Measurements from ENCODE around the gene DRC1. TPM values are rescaled to one million over a fixed set of nuclear protein-coding genes. Genes with fewer than 3 reads are reported as not detected.

Gene DRC1
- polyA plus RNA-seq, 1 experiment: 0.05 TPM

DNA sequence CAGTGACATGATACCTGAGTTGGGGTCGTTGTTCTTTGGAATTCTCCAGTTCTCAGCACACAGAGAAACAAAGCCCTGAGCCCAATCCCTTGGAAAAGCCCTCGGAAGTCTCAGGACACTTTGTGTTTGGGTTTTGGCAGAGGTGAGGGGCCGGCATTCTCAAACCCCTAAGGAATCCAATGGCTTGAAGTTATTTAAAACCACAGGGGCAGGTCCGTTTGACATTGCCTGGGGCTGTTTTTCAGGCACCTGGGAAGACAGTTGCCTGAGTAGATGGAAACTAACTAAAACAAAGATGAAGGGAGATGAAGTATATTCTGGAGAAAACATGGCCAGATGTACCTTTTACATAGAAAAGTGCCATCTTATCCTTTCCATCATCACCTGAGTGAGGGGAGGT is 98.7 kb downstream of the DRC1 start:
- POLR2A ChIA-PET: no interaction called here
- TF ChIP-seq, protein P1, sequence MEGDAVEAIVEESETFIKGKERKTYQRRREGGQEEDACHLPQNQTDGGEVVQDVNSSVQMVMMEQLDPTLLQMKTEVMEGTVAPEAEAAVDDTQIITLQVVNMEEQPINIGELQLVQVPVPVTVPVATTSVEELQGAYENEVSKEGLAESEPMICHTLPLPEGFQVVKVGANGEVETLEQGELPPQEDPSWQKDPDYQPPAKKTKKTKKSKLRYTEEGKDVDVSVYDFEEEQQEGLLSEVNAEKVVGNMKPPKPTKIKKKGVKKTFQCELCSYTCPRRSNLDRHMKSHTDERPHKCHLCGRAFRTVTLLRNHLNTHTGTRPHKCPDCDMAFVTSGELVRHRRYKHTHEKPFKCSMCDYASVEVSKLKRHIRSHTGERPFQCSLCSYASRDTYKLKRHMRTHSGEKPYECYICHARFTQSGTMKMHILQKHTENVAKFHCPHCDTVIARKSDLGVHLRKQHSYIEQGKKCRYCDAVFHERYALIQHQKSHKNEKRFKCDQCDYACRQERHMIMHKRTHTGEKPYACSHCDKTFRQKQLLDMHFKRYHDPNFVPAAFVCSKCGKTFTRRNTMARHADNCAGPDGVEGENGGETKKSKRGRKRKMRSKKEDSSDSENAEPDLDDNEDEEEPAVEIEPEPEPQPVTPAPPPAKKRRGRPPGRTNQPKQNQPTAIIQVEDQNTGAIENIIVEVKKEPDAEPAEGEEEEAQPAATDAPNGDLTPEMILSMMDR (IDR thresholded peaks at IDR 0.05; ENCODE audit: insufficient read depth, low read depth, low read length): no peak
- Histone ChIP-seq H3K36me3 (ENCODE audit: control insufficient read depth, insufficient read depth, low read length) (no peaks in the 10 kb centered on the region), H3K4me3 (ENCODE audit: low read depth, low read length) (no peak overlapping the region), H3K27me3 (ENCODE audit: control insufficient read depth, insufficient read depth, low read length) (peaks cover 23% of the 10 kb centered on the region)
- DNase-seq (ENCODE audit: low read depth): no peak
- CTCF ChIA-PET: no interaction called here

DNA sequence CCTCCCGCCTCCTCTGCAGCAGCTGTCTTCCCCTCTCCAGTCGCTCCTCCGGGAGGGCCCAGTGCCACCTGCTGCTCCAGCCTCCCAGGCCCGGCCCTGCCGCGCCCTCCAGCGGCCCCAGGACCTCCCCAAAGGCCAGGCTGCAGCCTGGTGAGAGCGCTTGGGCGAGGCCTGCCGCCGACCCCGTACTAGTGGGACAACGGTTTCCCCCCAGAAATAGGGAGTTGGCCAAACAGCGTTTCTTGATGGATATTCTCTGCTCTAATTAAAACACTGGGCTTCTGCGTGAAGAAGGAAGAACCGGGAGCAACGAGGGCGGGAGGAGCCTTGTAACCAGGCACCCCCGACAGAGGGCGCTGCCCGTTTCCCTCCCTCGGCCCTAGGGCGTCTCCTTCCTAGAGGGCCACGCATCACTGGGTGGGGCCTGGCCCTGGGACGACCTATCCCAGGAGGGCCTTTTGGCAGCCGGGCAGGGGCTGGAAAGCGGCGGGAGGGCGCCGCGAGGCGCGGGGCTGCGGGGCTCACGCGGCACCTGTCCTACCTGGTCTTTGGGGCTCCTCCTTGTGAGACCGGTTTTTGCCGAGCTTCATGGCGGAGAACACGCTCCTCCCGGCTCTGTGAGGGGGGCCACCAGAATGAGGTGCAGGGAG is 101.6 kb downstream of the DRC1 start:
- POLR2A ChIA-PET: no interaction called here
- CTCF ChIA-PET: interaction anchor here (0.6 to 3.4 kb wide), 20 partner anchors 7 to 315 kb away, joined by 3 to 27 read pairs (median 3); partner anchors contain the start of gene OTOF

DNA sequence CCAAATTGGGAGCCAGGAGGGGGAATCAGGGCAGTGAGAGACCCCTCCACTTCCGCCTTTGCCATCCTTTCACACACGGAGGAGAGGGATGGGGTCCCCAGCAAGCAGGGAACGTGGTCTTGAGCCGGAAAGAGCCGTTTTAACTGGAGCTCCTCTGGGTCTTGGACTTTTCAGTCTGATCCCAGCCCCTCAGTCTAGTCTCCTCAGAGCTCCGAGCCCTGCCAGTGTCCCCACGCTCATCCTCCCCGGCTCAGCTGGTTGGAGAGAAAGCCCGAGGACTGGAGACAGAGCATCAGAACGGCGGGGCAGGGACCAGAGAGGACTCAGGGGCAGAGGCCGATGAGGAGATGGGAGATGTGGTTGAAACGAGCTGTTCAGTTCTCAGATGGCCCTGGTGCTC is 102.3 kb downstream of the DRC1 start:
- ChIA-PET CTCF (interaction anchor here (0.6 to 3.4 kb wide), 16 partner anchors 8 to 315 kb away, joined by 3 to 27 read pairs (median 3); partner anchors contain the start of gene OTOF), POLR2A (no interaction called here)
- Histone ChIP-seq H3K27me3 (ENCODE audit: control insufficient read depth, insufficient read depth, low read length) (peaks cover 22% of the 10 kb centered on the region), H3K4me3 (ENCODE audit: low read depth, low read length) (peak overlapping the region; percentile 29; the same call in 1 of the 2 replicates), H3K36me3 (ENCODE audit: control insufficient read depth, insufficient read depth, low read length) (no peaks in the 10 kb centered on the region)
- DNase-seq (ENCODE audit: low read depth): no peak
- TF ChIP-seq, protein P1 (IDR thresholded peaks at IDR 0.05; ENCODE audit: insufficient read depth, low read depth, low read length): no peak

More for the DNA sequence above, 101.6 kb downstream of the DRC1 start:
- DNase-seq (ENCODE audit: low read depth): no peak
- H3K36me3 ChIP-seq (ENCODE audit: control insufficient read depth, insufficient read depth, low read length): no peaks in the 10 kb centered on the region
- TF ChIP-seq, protein P1 (IDR thresholded peaks at IDR 0.05; ENCODE audit: insufficient read depth, low read depth, low read length): peak; percentile 90
- peak overlapping the region; percentile 29 for H3K4me3 ChIP-seq (ENCODE audit: low read depth, low read length)
- peaks cover 24% of the 10 kb centered on the region for H3K27me3 ChIP-seq (ENCODE audit: control insufficient read depth, insufficient read depth, low read length)

DNA sequence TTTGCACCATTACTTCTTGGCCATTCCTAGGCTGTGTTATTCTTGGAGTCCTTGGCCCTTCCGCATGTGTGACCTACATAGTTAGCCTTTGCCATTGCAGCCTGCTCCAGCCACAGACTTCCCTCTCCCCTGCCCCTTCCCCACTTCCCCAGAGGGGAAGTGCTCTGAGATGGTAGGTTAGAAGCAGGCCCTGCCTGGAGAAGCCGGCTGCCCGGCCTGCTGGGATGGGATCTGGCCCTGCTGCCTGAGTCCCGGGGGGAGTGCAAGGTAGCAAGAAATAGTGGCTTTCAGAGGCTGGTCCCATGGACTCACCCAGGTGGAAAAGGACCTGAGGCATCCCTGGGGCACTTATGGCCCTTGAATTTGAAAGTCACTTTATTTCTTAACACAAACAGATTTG is 104.6 kb downstream of the DRC1 start:
- Histone ChIP-seq H3K27me3 (ENCODE audit: control insufficient read depth, insufficient read depth, low read length) (peaks cover 25% of the 10 kb centered on the region), H3K4me3 (ENCODE audit: low read depth, low read length) (no peak overlapping the region), H3K36me3 (ENCODE audit: control insufficient read depth, insufficient read depth, low read length) (no peaks in the 10 kb centered on the region)
- ChIA-PET POLR2A (no interaction called here), CTCF (no interaction called here)
- TF ChIP-seq, protein P1 (IDR thresholded peaks at IDR 0.05; ENCODE audit: insufficient read depth, low read depth, low read length): no peak
- DNase-seq (ENCODE audit: low read depth): no peak

Other genes starting within 250 kb of the DRC1 start
- 1.3 and 2.3 TPM in 2 replicates for gene GAREM2, start 228.8 kb upstream of the DRC1 start, polyA plus RNA-seq (2011; rRNA removed)
- gene HADHA, start 157.3 kb upstream of the DRC1 start, polyA plus RNA-seq (2011; rRNA removed): 111 and 136 TPM in 2 replicates
- gene HADHB, start 157.0 kb upstream of the DRC1 start, polyA plus RNA-seq (2011; rRNA removed): 99.4 and 144 TPM in 2 replicates
- gene SELENOI, start 55.8 kb upstream of the DRC1 start, polyA plus RNA-seq (2011; rRNA removed): 9.5 and 11.1 TPM in 2 replicates
- 0.12 and 0.20 TPM in 2 replicates for gene ADGRF3, start 55.1 kb upstream of the DRC1 start, polyA plus RNA-seq (2011; rRNA removed)
- gene OTOF, start 76.2 kb downstream of the DRC1 start, polyA plus RNA-seq (2011; rRNA removed): 0.10 and 0.16 TPM in 2 replicates
- gene CIB4, start 239.4 kb downstream of the DRC1 start, polyA plus RNA-seq (2011; rRNA removed): not detected in 2 replicates